ENCODE measurements around the gene TTC28. TPM values are rescaled to one million over a fixed set of nuclear protein-coding genes. Genes with fewer than 3 reads are reported as not detected.

Gene TTC28
- total and polyA plus RNA-seq, 11 donors = 5.1 to 34.9 (median 21.8) TPM

- H3K4me3 ChIP-seq = no peak overlapping the region
- no peaks in the 10 kb centered on the region for H3K9me3 ChIP-seq
- H3K27ac ChIP-seq = no peak overlapping the region
- peaks cover 0 to 72% (median 54%) of the 10 kb centered on the region in 9 donors for H3K36me3 ChIP-seq
- no peaks in the 10 kb centered on the region for H3K27me3 ChIP-seq
- DNase-seq = peak in 1 of 5 donors; percentile 5
- peaks cover 0 to 1% (median 0%) of the 10 kb centered on the region in 12 donors for H3K4me1 ChIP-seq
- ATAC-seq = no peak
- WGBS, 4 donors = 96 to 99% (median 97%) methylated on average over 7 of the region's 7 CpGs
- TF ChIP-seq CTCF (IDR thresholded peaks at IDR 0.05) (no peak), POLR2A (IDR thresholded peaks at IDR 0.05) (no peak)
- intact Hi-C loops (cut with DNase I) = loop anchor here in 2 of 10 donors (5.0 to 10.0 kb wide), 2 partner anchors 45 to 72 kb away; no protein-coding TSS in a partner anchor
Measured at GRCh38 chr22:27996981-27997380, 682.7 kb downstream of the TTC28 start.

GRCh38 chr22:27996529-27996925 lies 683.1 kb downstream of the TTC28 start:
- peaks cover 0 to 6% (median 1%) of the 10 kb centered on the region in 12 donors for H3K4me1 ChIP-seq
- no peak overlapping the region for H3K4me3 ChIP-seq
- H3K27ac ChIP-seq = no peak overlapping the region
- no peaks in the 10 kb centered on the region for H3K27me3 ChIP-seq
- intact Hi-C loops (cut with DNase I) = loop anchor here in 2 of 10 donors (5.0 to 10.0 kb wide), 2 partner anchors 44 to 72 kb away; no protein-coding TSS in a partner anchor
- peaks cover 0 to 73% (median 56%) of the 10 kb centered on the region in 9 donors for H3K36me3 ChIP-seq
- WGBS, 4 donors = 93 to 96% (median 95%) methylated on average over 6 of the region's 6 CpGs
- no peaks in the 10 kb centered on the region for H3K9me3 ChIP-seq
- TF ChIP-seq CTCF (IDR thresholded peaks at IDR 0.05) = no peak
- DNase-seq (peak in 2 of 5 donors; percentile 7 to 8), ATAC-seq (no peak)

- H3K4me3 ChIP-seq = no peak overlapping the region
- H3K9me3 ChIP-seq = no peaks in the 10 kb centered on the region
- H3K36me3 ChIP-seq = peaks cover 0 to 71% (median 53%) of the 10 kb centered on the region in 9 donors
Measured at GRCh38 chr22:27995801-27996528, 683.7 kb downstream of the TTC28 start.

More at GRCh38 chr22:27995801-27996528, 683.7 kb downstream of the TTC28 start:
- DNase-seq (peak in 2 of 5 donors; percentile 22 to 56), ATAC-seq (no peak)
- WGBS, 4 donors = 95 to 97% (median 96%) methylated on average over 22 to 25 of the region's 25 CpGs
- no peak overlapping the region for H3K27ac ChIP-seq
- TF ChIP-seq POLR2A (IDR thresholded peaks at IDR 0.05) = no peak
- no peak for TF ChIP-seq CTCF (IDR thresholded peaks at IDR 0.05)
- intact Hi-C loops (cut with DNase I) = loop anchor here in 2 of 10 donors (5.0 to 10.0 kb wide), 2 partner anchors 44 to 71 kb away; no protein-coding TSS in a partner anchor
- H3K4me1 ChIP-seq = peaks cover 0 to 11% (median 6%) of the 10 kb centered on the region in 12 donors
- no peaks in the 10 kb centered on the region for H3K27me3 ChIP-seq

Data from heart left ventricle (tissue), 16 donors.